HG03066 (cell line): ENCODE measurements around the gene PTPN11.
"Not testable (repeated sequence)": the region's sequence is repeated elsewhere in the genome, so short reads cannot be mapped to it uniquely, and the experiment has no call there.

Experiments used
- ATAC-seq: cut with Tn5 transposase; IDR thresholded peaks from one replicate; pipeline ENCODE4 v1.9.1; 2021; ENCODE audit warnings: low read depth; ENCODE audit not compliant: unreplicated experiment

PTPN11 gene

DNA sequence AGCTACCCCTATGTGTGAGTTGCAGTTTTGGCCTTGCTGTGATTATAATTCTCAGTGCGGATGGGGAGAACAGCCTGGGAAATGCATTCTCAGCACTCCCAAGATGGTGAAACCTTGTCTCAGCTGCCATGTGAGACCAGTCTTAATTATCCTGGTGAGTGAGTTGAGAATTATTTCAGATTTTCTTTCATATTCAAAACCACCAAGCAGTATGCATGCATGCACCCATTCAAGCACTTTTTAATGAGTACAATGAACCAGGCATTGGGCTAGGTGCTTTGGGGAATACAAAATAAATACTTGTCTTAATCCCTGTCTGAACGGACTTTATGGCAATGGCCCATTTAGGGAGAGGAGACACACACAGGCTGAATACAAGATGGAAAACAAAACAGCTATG, 94.7 kb downstream of the PTPN11 start:
- ATAC-seq = no peak

DNA sequence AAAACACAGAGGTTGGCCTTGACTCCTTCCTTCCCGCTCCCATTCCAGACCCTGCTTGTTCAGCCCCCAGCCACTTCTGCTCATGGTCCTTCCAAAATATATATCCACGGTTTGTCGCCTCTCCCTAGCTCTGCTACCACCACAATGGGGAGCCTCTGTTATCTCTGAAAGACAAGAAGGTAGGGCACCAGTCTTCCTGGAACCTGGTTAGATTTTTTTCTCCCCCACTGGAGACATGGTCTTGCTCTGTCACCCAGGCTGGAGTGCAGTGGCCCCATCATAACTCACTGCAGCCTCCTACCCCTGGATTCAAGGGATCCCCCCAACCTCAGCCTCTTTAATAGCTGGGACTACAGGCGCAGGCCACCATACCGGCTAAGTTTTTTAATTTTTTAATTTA, 95.7 kb downstream of the PTPN11 start:
- no peak for ATAC-seq

DNA sequence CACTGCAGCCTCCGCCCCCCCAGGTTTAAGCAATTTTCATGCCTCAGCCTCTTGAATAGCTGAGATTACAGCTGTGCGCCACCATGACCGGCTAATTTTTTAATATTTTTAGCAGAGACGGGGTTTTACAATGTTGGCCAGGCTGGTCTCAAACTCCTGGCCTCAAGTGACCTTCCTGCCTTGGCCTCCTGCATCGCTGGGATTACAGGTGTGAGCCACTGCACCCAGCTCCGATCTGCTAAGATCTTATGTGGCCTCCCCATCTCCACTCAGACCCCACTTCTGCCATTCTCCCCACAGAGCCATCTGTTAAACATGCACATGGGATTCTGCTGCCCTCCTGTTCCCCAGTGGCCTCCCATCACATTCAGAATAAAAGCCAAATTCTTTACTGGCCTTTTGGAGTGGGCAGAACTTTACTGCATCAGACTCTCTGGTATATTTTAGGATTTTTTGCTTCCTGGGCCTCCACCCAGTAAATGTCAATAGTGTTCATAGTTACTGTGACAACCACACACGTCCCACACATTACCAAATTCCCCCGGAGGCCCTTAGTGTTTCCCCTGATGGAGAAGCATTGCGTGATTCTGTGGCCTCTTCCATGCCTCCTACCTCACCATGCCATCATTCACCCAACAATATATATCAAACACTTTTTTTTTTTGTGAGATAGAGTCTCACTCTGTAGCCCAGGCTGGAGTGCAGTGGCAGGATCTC, 96.3 kb downstream of the PTPN11 start:
- no peak for ATAC-seq

DNA sequence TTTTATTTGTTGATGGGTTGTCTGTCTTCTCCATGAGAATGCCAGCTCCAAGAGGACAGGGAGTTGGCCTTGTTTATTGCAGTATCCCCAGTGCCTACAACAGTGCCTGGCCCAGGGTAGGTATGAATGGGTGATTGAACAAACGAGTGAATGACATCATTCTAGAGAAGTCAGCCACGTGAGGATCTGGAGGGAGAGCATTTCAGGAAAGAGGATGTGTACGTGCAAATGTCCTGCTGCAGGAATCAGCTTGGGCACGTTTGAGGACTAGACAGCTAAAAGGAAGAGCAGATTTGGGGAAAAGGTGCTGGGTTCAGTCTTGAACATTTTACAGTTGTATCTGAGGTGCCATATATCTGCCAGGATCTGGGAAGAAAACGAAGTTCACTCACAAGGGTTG, 97.1 kb downstream of the PTPN11 start:
- no peak for ATAC-seq

DNA sequence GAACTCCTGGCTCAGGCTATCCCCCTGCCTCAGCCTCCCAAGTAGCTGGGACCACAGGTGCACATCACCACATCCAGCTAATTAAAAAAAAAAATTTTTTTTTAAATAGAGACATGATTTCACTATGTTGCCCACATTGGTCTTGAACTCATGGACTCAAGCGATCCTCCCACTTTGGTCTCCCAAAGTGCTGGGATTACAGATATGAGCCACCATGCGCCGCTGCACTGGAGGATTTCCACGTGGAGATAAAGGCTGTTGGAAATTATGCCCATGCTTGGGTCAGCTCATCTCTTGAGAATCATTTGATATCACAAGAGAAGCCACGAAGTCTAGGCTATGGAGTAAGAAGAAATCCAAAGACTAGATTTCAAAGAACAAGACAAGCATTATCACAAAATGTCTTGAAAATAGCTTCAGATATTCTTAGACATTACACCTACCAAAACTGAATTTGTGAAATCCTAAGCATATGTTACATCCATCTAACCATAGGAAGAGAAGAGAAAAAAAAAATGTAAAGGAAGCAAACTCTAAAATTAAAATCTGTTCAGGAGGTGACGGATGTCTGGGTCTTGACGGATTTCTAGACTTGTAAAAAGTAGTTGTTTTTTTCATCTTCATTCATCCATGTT, 99.1 kb downstream of the PTPN11 start:
- ATAC-seq = no peak

DNA sequence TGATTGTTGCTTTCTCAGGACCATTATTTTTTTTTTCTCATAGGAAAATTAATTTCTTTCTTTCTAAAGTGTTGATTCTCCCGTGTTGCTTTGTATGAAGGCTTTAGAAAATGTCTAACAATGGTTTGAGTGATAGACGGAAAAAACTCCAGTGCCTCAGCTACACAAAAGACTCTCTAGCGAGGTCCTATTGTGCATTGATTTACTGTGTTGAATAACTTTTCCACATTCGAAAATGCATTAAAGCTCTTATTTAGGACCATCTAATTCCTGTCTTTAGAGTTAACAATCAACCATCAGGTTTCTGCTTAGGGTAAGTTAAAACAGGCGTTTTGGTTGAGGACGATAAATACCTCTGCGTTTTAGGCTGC, 99.6 kb downstream of the PTPN11 start:
- no peak for ATAC-seq

DNA sequence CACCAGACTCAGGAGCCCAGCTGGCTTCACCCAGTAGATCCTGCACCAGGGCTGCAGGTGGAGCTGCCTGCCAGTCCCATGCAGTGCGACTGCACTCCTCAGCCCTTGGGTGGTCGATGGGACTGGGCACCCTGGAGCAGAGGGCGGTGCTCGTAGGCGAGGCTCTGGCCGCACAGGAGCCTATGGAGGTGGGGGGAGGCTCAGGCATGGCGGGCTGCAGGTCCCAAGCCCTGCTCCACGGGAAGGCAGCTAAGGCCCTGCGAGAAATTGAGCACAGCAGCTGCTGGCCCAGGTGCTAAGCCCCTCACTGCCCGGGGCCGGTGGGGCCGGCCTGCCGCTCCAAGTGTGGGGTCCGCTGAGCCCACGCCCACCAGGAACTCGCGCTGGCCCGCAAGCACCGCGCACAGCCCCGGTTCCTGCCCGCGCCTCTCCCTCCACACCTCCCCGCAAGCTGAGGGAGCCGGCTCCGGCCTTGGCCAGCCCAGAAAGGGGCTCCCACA, 101.1 kb downstream of the PTPN11 start:
- ATAC-seq = not testable (repeated sequence)

DNA sequence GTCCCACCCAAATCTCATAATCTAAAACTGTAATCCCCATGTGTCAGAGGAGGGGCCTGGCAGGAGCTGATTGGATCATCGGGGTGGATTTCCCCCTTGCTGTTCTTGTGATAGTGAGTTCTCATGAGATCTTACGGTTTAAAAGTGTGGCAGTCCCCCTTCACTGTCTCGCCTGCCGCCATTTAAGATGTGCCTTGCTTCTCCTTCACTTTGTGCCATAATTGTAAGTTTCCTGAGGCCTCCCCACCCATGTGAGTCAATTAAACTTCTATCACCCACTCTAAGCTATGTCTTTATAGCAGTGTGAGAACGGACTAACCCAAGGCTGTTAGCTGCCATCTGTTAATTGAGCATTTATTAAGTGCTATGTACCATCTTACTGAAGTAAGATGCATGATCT, 105.1 kb downstream of the PTPN11 start:
- no peak for ATAC-seq

DNA sequence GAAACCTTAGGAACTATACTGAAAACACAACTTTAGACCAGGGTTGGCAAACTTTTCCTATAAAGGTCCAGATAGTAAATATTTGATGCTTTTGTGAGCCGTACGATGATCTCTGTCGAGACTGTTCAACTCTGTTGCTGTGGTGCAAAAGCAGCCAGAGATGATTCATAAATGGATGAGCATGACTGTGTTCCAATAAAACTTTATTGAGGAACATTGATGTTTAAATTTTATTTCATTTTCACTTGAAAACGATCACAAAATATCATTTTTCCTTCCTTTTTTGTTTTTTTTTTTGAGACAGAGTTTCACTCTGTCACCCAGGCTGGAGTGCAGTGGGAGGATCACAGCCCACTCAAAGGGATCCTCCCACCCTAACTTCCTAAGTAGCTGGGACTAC, 105.5 kb downstream of the PTPN11 start:
- no peak for ATAC-seq

DNA sequence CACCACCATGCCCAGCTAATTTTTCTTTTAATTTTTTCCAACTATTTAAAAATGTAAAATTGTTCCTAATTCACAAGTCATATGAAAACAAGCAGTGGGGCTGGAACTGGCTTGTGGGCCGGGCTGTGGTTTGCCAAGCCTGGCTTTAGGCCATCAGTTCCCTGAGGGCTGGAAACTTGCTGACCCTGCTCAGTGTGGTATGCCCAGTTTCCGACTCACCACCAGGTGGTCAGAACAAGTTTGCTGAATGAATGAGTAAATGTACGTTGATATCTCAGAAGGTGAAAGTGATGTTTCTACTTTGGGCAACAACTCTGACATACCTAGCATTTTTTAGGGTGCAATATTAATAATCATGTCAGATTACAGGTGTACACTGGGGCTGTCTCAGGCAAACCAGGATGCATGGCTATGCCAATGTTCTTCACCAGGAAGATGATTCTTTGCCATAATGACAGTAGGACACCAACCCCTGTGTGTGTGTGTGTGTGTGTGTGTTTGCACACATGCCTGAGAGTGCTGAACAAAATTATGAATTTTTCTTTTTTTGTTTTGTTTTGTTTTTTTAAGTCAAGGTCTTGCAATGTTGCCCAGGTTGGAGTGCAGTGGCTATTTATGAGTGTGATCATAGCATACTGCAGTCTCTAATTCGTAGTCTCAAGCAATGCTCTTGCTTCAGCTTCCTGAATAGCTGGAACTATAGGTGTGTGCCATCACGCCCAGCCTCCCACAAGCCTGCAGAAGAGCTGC, 106.1 kb downstream of the PTPN11 start:
- no peak for ATAC-seq

DNA sequence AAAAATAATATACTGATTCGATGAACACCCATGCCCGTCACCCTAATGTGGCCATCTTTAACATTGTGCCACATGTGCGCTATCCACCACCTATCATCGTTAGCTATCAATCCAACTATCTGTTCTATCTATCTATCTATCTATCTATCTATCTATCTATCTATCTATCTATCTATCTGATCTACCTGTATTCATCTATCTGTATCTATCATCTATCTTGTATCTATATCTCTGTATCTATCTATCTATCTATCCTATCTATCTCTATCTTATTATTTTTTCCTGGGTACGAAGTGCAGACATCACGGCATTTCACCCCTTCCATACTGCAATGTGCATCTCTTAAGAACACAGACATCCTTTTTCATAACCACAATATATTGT, 106.7 kb downstream of the PTPN11 start:
- ATAC-seq = no peak

DNA sequence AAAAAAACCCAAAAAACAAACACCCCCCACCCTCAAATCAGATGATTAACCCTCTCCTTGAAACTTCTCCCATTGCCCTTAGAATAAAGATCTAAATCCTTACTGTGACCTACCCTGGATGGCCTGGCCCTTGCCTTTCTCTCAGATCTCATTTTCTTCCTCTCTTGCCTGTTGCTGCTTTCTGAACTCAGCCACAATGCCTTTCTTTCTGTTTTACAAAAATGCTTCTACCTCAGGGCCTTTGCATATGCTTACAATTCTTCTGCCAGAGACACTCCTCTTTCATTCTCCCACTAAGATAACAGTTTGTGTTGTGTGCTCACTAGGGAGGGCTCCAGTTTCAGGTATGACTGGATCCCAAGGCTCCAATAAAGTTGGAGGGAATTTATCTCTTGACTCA, 108.3 kb downstream of the PTPN11 start:
- ATAC-seq = no peak

DNA sequence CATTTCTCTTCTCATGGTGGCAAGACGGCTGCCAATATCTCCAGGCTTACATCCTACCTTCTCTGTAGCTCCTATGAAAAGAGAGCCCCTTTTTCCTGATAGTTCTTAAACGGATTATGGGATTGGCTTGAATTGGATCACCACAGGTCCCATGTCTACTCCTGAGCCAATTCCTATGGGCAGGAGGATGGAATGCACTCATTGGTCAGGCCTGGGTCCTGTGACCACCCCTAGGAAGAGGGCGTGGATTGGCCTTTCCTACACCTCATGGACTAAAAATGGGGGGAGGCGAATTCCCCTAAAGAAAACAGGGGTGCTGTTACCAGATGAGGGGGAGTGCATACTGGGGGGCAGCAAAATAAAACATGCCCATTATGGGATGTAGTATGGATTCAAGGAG, 108.8 kb downstream of the PTPN11 start:
- no peak for ATAC-seq

DNA sequence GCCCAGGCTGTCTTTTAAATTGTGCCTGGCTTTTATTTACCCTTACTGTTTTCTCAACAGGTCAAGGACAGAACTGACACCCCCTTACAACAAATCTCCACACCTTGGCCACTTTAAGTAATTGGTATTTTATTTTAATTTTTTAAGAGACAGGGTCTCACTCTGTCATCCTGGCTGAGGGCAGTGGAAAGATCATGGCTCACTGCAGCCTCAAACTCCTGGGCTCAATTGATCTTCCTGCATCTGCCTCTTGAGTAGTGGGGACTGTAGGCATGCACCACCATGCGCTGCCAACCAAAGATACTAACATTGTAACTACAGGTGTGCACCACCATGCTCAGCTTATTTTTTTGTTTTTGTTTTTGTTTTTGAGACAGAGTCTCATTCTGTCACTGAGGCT, 109.8 kb downstream of the PTPN11 start:
- no peak for ATAC-seq

DNA sequence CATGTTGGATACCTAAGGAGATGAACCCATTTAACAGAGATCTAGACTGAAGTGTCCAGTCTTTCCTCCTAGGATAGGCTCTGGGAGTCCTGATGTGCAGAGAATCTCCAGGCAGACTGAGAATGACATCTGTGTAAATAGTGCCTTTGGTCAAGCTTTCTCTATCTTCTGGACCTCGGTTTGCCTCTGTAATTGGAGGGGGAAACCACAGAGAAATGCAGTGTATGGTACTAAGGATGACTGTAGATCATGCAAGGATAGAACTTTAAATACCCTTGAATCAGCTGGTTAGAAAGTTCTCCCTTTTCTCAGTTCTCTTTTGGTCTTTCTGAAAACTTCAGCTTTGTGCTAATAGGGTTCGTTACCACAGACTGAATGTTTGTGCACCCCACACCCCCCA, 112.2 kb downstream of the PTPN11 start:
- no peak for ATAC-seq

DNA sequence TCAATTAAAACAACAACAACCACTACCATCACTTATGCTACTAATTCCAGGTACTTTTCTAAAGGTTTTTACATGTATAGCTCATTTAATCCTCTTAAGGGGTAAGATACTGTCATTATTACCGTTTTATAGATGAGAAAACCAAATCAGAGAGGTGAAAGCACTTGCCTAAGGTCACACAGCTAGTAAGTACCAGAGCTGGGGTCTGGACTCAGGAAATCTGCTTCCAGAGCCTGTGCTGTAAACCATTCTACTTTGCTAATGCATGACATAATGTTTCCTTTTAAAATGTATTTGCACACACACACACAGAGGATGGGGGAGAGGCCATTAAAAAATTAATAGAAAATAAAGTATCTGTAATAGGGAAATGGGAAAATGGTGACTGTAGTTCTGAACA, 113.4 kb downstream of the PTPN11 start:
- no peak for ATAC-seq

DNA sequence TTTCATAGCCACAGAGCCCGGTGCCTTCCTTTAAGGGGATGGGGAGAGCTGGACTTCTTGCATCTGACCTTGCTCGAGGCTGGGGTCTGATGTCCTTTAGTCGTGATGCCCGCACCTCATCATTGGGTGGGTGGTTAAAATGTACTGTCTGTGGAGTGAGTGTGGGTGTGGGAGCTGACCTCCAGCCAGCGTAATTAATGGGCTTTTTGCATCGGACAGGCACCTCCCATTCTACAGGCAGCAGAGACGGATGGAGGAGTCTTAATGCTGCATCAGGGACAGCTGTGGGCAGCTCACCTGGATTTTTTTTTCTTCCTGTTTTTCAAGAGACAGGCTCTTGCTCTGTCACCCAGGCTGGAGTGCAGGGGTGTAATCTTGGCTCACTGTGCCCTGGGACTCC, 114.8 kb downstream of the PTPN11 start:
- ATAC-seq = no peak

DNA sequence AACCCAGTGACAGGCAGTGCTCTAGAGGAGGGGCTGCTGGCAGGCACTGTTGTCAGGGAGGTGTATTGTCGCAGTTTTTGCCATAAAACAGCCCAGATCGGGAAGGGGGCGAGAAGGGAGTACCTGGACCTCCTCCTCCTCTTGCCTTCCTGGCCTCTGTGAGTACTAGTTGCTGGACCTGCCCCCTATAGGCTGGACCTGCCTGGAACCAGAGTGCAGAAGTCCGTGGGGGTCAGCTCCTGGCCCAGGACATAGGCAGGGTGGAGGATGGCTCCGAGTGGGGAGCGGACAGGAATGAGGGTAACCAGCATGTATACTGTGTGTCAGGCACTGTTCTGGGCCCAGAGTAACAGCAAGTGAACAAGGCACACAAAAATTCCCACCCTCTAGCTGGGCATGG, 116.3 kb downstream of the PTPN11 start:
- no peak for ATAC-seq

DNA sequence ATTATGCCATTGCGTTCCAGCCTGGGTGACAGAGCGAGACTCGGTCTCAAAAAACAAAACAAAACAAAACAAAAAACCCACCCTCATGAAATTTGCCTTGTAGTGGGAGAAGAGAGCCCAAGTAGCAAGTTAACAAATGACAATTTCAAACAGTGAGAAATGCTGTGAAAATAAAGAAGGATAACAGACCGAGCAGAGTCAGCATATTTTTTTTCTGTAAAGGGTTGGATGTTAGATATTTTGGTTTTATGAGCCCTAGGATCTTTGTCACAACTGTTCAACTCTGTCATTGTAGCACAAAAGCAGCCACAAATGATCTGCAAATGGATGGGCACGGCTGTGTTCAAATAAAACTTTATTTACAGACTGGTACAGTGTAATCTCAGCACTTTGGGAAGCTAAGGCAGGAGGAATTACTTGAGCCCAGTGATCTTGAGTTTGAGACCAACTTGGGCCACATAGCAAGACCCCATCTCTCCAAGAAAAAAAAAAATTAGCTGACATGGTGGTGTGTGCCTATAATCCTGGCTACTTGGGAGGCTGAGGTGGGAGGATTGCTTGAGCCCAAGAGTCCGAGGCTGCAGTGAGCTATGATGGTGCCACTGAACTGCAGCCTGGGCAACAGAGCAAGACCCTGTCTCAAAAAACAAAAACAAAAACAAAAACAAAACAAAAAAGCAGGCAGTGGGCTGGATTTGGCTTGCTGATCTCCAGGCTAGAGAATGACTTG, 117.1 kb downstream of the PTPN11 start:
- ATAC-seq = no peak

DNA sequence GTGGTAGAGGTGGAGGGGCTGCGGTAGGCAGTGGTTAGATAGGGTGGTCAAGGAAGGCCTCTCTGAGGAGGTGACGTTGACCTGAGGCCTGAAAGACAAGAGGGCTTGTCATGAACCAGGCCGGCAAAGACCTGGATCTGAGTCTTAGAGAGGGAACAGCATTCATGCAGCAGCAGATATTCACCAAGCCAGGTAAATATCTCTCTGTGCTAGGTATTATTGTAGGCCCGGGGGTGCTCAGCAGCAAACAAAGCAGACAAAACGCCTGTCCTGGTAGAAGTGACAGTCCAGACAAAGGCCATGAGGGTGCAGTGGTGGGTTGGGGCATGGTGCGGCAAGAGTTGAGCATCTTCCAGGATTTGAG, 117.6 kb downstream of the PTPN11 start:
- ATAC-seq = no peak

DNA sequence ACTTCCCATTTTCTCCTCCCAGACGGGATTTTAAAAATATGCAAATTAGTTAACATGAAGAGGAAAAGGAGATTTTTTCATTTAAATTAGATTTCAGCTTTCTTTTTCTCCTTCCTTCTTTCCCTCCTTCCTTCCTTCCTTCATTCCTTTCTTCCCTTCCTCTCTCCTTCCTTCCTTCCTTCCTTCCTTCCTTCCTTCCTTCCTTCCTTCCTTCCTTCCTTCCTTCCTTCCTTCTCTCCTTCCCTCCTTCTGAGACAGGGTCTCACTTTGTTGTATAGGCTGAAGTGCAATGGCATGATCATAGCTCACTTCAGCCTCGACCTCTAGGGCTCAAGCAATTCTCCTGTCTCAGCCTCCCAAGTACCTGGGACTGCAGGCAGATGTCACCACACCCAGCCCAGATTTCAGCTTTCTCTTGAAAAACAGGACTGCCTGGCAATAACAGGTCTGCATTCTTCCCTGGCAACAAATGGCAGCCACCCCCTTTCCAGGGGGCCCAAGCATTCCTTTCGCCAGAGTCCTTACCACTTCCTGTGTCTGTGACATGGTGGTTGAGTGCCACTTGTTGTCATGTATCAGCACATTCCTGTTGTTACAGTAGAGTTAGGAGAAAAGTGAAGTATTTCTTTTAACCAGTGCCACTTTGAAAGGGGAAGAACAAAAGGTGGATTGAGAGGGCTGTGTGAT, 119.1 kb downstream of the PTPN11 start:
- ATAC-seq = no peak
